Stimulated activated CD8-positive, alpha-beta memory T cell treated with anti-CD3 and anti-CD28 coated beads, Interleukin-4, amount 100 ng/mL, for 48 hours (primary cell): ENCODE results near the gene TMC5.
"Not testable (repeated sequence)": the region's sequence is repeated elsewhere in the genome, so short reads cannot be mapped to it uniquely, and the experiment has no call there.

Experiments
- DNase-seq: peaks from one replicate; pipeline ENCODE4 v3.0.0-alpha.2; 2020

Gene TMC5

DNA sequence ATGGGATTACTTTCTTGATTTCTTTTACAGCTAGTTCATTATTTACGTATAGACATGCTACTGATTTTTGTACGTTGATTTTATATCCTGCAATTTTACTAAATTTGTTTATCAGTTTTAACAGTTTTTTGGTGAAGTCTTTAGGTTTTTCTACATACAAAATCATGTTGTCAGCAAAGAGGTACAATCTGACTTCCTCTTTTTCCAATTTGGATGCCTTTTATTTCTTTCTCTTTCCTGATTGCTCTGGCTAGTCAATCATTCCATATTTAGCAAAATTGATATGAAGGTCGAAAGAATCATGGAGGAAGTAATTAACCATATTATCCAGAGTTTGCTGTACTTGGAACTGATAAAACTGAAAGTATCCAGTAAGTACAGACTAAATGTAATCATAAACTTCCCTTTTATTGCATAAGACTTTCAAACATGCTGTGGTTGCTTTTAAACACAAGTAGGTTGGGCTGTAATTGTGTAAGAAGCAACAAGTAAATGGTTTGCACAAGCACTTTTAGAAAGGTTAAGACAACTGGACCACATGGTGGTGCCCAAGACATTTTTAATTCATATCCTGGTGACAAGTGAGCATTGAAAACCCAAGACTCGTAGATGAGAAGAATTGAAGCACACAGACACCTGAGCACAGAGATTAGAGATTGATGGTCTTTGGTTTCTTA is 95.8 kb downstream of the TMC5 start:
- DNase-seq: no peak

DNA sequence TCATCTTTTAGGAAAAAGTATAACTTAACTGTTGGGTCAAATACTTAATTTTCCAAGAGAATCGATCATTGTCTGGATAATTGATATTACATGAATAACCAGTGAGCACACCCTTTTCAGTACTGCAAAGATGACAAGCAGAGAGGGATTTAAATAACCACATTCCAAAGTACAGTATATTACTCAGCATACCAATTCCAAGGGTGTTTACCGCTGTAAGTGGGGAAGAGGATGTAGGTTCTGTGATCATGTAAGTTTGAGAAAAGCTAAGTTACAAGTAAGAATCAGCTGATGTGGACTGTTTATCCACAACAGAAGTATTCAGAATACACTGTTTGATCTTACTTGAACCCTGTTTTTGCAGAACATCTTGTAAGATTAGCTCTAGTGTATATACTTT is 98.1 kb downstream of the TMC5 start:
- DNase-seq: no peak

DNA sequence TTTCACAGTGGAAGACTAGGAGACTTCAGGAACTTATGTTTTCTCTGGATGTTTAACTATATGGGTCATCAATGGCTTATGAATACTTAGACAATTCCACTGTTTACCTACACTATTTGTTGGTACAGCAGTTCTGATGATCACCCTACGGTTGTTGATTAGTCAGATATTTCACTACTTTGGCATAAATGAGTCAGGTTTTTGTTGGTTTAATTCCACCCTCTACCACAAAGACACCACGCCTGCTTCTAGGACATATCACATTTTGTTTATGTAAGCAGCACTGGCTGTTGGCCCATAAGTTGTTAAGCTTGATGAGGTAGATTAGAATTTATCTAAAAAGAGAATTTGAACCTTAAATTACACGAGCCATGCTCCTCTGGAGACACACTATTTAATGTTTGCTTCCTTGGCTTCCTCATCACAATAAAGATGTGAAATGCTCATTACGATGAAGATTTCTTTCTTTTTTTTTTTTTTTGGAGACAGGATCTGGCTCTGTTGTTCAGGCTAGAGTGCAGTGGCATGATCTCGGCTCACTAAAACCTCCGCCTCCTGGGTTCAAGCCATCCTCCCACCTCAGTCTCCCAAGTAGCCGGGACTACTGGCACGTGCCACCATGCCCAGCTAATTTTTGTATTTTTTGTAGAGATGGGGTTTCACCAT is 99.9 kb downstream of the TMC5 start:
- DNase-seq: no peak

DNA sequence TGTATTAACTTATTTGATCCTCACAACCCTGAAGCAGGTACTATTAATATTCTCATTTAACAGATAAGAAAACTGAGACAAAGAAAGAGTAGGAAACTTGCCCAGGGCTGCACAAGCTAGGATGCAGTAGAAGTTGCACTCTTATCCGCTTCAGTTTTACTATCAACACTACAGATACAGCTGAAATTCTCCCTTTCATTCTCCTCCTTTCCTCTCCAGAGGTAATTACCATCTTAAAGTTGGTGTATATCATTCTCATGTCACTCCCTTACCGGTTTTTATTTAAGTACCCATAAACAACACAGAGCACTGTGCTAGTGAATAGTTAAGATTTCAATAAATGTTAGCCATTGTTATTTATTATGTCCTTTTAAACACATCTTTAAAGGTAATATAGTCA is 100.7 kb downstream of the TMC5 start:
- no peak for DNase-seq

DNA sequence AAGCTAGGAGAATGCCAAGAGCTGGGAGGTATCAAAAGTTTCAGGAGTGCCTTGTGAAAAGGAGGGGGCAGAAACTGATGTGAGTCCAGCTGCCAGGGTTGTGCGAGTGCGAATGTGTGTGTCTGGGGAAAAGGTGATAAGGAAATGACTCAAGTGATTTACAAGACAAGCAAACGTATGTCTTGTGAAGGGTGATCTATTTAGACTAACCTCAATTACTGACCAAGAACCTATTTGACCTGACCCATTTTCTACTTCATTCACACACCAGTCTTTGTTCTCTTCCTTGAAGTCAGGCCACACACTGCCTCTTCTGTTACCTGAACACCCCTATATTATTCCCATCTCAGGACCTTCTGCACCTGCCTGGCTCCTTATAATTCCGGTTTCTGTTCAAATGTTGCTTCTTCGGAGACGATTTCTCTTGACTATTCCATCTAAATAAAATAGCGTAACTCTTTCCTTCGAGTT is 103.2 kb downstream of the TMC5 start:
- peak; percentile 39 for DNase-seq

DNA sequence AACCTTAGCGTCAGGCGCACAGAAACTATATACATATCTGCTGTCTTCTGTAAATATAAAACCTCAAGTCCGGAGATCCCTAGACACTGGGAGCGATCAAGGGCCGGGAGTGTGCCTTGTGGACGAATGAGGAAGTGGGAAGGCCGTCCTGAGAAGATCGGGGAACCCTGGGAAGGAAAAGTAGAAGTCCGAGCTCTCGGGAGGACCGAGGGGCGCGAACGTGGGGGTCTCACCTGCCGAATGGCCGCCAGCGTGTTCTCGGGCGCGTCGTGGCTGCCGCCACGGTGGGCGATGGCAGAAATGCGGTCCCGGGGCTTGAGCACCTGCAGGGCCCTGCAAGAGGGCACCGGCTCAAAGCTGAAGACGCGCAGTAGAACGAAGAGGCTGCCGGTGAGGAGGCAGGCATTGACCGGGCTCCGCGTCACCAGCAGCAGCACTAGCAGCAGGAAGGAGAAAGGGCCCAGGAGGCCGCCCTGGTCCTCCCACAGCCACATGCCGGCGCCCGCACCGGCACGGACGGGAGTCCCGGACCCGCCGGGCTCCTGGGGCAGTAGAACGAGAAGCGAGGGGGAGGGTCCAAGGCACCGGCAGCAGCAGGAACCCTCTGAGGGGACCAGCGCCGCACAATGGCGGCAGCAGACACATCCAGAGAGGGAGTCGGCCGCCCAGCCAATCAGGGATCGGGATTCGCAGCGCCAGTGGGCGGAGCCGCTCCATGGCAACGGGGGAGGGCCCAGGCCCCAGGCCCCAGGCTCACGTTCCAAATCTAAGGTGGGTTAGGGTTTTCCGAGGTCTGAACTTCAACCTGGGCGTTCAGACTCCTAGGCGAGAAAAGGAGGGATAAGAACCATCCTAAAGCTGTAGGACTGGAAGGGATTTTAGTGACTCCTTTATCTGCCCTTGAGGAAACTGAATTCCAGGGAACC is 104.1 kb downstream of the TMC5 start, which contains the start of gene GDE1:
Gene GDE1 (minus strand): TSS at position 628 of the 926 bp plus-strand sequence. CDS start 134 bp downstream, at position 494.
- DNase-seq: peak; percentile 97

DNA sequence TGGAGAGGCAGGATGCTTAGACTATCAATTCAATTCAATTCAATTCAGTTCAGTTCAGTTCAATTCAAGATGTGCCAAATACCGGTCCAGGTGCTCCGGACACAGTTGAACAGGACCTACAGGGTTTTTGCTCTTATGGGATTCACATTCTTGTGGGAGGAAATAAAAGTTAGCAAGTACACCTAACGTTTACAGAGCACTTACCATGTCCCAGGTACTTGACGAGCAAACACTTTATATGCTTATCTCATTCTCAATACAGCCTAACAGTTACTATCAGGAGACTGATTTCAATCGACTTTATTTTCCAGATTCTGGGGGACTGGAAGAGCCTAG is 104.7 kb downstream of the TMC5 start:
- DNase-seq: no peak

DNA sequence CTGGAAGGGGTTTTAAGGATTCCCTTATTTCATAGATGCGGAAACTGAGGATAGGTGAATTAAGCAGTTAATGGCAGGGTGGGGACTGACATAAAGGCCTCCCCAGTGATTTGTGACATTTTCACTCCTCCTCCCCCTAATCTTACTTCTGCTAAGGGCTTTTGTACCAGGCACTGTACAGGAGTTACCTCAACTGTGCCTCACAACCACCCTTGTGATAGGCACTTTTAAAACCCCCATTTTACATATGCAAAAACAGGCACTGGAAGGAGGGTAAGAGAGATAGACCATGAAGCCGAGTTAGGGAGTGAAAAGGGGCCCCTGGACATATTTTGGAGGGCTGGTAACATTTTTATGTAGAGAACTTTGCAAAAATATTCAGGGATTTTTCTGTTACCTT is 105.1 kb downstream of the TMC5 start:
- no peak for DNase-seq

DNA sequence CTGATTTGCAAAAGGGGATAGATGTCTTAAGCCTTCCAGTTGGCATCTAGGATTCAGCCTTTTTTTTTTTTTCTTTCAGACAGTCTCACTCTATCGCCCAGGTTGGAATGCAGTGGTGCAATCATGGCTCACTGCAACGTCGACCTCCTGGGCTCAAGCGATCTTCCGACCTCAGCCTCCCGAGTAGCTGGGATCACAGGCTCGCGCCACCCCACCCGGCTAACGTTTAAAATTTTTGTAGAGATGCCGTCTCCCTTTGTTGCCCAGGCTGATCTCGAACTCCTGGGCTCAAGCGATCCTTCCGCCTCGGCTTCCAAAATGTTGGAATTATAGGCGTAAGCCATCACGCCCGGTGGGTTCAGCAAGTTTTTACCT is 105.5 kb downstream of the TMC5 start:
- no peak for DNase-seq

DNA sequence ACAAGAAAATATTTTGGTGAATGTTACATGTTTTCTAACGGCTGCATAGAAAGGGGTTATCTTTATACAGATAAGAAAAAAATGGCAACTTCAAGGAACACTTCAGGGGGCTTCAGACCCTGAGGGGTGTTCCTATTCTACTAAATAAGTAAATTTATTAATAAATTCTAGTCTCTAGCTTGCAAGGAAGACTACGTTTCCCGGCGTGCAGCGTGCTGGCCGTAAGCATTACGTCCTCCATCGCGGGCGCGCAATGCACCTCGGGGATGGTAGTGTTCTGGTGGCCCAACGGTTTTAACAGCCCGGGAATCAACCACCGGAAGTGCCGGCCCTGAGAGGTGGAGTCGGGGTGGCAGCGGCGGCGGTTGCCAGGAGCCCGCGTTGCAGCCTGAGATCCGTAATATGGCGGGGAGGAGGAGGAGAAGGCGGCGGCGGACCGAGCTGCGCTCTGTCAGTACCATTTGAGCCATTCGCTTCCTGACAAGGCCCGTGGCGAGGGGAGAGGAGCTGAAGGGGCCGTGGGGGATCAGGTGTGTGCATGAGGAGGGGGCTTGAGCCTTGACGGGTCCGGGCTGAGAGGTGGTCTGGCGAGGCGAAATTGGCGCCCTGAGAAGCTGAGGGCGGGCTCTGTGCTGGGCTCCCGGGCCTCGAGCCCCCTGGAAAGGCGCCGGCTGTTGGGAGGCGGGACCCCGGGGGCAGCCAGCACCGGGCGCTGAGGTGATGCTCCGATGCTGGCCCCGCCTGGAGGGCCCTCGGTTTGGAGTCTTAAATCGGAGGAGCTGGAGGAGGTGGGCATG is 106.1 kb downstream of the TMC5 start, which contains the start of gene CCP110:
Gene CCP110 (plus strand): TSS at position 384 of the 797 bp plus-strand sequence. CDS start 3,940 bp downstream, outside the sequence.
- peak; percentile 96 for DNase-seq

DNA sequence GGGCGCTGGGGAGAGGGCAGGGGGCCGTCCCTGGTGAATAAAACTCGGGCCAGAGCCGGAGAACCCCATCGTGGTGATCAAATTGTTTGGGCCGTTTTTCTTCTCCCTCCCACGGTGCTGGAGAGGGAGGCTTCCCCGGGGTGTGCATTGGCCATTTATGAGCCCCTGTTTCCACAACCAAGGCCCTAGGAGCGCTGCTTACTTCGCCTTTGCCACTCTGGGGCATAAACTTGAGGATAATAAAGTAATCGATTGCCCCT is 106.6 kb downstream of the TMC5 start:
- DNase-seq: no peak

DNA sequence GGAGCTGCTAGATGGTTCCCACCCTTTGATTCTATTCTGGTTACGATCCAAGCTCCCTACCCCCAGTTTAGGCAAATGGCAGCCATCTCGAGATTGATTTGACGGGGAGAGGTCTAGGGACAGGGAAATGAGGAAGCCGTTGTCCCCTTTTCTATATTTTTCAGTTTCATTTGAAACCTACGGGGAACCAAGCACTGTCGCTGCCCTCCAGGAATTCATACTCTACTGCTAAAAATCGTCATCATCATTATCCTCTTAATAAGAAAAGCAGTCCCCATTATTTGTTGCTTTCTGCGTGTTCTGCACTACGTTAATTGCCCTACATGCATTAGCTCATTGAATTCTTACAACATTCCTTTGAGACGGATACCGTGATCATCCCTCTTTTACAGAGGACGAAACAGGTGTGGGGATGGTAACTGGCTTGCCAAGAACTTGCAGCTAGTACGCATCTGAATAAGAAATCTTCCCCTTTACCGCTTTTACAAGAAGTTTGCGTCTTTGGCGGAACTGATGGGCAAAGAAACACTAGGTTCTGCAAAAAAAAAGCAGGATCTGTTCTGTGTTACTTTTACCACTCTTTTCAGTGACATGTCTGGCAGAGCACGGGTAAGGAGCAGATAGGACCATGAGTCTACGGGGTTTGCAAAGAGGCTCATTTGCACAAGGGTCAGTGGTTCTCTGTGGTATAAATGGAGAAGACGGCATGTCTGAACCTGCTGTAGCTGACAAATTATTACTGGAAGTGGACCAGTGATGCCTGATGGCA is 107.1 kb downstream of the TMC5 start:
- no peak for DNase-seq

DNA sequence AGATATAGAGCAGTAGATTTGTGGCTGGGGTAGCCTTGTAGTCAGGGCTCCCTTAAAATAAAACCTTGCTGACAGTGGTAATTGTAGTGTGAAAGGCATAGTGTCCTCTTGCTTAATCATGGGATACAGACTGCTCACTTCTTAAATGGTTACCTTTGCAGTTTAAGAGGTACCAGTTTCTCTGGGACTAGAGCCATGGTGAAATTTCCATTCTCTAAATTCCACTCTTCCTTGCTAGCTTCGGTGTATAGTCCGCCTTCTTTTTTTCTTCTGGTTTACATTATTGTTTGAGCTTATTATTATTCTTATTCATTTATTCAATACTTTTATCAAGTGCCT is 107.7 kb downstream of the TMC5 start:
- no peak for DNase-seq

DNA sequence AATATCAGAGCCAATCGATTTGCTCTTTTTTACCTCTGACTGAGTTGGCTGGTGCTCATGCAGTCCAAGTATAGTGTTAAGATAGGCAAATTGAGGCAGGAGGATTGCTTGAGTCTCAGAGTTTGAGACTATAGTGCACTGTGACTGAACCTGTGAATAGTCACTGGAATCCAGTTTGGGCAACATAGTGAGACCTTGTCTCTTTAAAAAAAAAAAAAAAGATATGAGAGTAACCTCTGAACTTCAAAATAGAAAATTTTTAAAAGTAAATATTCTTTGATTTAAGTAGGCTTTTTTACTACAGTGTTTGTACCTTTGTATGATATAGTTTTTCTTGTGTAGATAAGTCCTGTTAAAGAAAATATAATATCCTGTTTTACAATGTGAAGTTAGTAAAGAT is 109.5 kb downstream of the TMC5 start:
- DNase-seq: no peak

DNA sequence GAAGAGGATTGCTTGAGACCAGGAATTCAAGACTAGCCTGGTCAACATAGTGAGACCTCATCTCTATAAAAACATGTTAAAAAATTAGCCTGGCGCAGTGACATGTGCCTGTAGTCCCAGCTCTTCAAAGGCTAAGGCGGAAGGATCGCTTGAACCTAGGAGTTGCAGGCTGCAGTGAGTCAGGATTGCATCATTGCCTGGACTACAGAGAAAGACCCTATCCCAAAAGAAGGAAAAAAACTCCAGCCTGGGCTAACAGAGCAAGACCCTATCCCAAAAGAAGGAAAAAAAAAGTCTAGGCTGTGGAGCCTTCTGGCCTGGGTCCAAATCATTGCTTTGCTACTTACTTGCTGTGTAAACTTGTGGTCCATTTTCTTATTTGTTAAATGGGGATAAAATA is 111.0 kb downstream of the TMC5 start:
- no peak for DNase-seq

DNA sequence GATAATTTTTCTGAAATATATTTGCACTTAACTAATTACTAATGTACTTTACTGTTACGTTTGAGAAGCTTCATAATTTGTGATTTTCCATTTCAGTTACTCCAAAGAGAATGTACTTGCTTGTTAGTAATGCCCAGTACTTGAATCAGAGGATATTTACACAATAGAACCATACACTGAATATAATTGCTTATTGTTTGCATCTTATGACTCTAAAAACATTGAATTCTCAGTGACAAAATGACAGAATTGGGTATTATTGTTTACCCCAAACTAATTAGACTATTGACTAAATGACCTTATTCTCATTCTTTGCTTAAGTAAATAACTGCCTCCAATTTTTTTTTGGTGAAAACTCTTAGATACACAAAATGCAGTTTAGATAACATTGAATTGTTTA is 114.9 kb downstream of the TMC5 start:
- DNase-seq: no peak

DNA sequence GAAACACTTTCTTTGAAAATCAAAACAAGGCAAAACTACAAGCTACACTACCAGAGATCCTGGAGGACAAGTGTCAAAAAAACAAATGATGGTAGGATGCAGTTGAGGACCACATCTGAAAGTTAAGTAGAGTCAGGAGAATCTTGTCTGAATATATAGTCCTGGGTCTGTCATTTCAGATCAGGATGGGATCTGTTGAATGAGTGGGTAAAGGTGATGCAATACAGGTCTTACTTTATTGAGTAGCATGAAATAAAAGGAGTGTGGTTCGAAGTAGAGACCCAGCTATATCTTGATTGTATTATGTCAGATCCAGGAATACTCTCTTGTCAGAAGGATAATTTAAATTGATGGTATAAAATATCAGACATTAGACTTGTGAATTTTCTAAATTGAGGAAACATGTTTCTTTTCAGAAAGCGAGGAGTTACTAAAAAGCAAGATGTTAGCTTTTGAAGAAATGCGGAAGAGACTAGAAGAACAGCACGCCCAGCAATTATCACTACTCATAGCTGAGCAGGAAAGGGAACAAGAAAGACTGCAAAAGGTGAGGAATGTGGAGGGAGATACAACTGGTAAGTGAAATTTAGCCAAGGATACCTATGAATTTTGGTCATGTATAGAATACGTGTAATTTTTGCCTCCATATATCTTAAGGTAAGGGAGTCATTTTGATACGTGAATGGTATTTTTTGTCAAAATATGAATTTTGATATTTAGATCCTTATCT is 122.7 kb downstream of the TMC5 start:
- no peak for DNase-seq

DNA sequence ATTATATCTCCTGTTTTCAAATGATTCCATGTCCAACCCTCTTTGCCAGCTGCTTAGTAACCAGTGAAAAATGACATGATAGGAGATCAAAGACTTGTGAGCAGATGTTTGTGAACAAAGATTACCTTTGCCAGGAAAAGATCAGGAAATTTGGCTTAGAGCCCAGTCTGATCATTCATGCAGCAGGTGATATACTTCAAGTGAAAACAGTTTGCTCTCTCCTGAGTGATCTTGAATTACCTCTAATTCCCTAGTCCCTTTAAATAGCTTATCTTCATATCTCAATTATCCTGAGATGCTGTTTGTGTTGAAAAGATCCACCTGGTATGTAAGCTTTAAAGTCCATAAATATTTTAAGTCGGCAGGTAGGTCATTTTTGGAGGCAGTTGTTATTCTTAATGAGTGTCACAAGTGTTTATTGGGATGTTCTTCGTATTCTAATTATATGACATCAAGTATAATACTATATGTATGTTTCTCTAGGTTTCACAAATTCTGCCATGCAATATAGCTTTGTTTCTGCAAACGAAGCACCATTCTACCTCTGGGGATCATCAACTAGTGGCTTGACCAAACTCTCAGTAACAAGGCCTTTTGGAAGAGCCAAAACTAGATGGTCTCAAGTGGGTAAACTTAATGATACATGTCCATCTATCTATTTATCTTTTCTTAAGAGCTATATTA is 124.6 kb downstream of the TMC5 start:
- DNase-seq: no peak

DNA sequence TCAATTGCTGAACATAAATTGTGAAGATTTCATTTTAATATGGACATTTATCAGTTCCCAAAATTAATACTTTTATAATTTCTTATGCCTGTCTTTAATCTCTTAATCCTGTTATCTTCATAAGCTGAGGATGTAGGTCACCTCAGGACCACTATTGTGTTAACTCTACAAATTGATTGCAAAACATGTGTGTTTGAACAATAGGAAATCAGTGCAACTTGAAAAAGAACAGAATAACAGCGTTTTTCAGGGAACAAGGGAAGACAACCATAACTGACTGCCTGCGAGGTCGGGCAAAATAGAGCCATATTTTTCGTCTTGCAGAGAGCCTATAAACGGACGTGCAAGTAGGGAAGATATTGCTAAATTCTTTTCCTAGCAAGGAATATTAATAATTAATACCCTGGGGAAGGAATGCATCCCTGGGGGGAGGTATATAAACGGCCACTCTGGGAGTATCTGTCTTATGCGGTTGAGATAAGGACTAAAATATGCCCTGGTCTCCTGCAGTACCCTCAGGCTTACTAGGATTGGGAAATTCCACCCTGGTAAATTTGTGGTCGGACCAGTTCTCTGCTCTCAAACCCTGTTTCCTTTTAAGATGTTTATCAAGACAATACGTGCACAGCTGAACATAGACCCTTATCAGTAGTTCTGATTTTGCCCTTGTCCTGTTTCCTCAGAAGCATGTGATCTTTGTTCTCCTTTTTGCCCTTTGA is 125.8 kb downstream of the TMC5 start:
- DNase-seq: not testable (repeated sequence)

DNA sequence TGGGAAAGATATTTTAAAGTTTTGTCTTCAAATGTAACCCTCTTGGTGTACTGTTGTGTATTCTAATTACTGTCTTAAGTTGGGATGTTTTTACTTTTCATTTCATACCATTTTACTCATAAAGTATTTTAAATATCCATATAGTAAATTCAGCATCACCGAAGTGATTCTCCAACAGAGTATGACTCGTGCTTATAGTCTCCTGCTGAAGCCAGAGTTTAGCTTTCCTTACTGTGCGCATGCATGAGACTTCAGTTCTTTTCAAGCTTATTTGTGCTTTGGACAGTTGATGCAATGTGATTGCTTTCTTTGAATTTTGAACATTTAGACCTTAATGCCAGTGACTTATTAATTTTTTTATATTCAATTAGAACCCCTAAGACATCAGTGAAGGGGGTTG is 130.5 kb downstream of the TMC5 start:
- no peak for DNase-seq
